ENCODE measurements around the gene SHISA9. TPM values are rescaled to one million over a fixed set of nuclear protein-coding genes. Genes with fewer than 3 reads are reported as not detected.

The SHISA9 gene
- total and polyA plus RNA-seq, 2 of the 4 experiments (the other 2 are of a cell fraction): under 0.01 TPM; not detected in 1

- H3K9me3 ChIP-seq (ENCODE audit: control insufficient read depth, insufficient read depth, low read length): peaks cover 19% of the 10 kb centered on the region
- H3K36me3 ChIP-seq (ENCODE audit: control insufficient read depth, insufficient read depth, low read length): no peaks in the 10 kb centered on the region
- ATAC-seq (ENCODE audit: low read depth) (no peak), DNase-seq (no peak)
- H4K8ac ChIP-seq (ENCODE audit: low read depth in 2 of 2, low read length in 2 of 2): no peak overlapping the region
- no peak overlapping the region for H3K4ac ChIP-seq (ENCODE audit: low read depth, low read length)
- H2BK15ac ChIP-seq (ENCODE audit: low read depth, low read length): no peak overlapping the region
- H2BK120ac ChIP-seq (ENCODE audit: low read depth, low read length): no peak overlapping the region
- intact Hi-C loops (cut with micrococcal nuclease): no loop called here
- no peaks in the 10 kb centered on the region for H3K79me1 ChIP-seq (ENCODE audit: low read depth in 1 of 2, low read length in 2 of 2)
- no peak overlapping the region for H2AK9ac ChIP-seq (replicated peaks; ENCODE audit: low read depth, low read length, poor library complexity)
- no peak for TF ChIP-seq MAZ (IDR thresholded peaks at IDR 0.05; ENCODE audit: borderline replicate concordance, low read depth, low read length)
- no peak for TF ChIP-seq MXI1 (IDR thresholded peaks at IDR 0.05; ENCODE audit: borderline replicate concordance, low read depth, low read length)
- TF ChIP-seq CHD1 (IDR thresholded peaks at IDR 0.05; ENCODE audit: low read depth, low read length): no peak
- TF ChIP-seq SMC3 (IDR thresholded peaks at IDR 0.05; ENCODE audit: low read depth, low read length): no peak
- no peak for TF ChIP-seq RAD21 (IDR thresholded peaks at IDR 0.05; ENCODE audit: low read length)
- no peak for TF ChIP-seq RFX5 (IDR thresholded peaks at IDR 0.05; ENCODE audit: low read depth, low read length)
- no peak for TF ChIP-seq POLR2A (IDR thresholded peaks at IDR 0.05; ENCODE audit: low read depth, low read length)
- TF ChIP-seq RCOR1 (IDR thresholded peaks at IDR 0.05; ENCODE audit: insufficient replicate concordance, low read length): no peak
- TF ChIP-seq ELK1 (IDR thresholded peaks at IDR 0.05; ENCODE audit: borderline replicate concordance, low read depth, low read length): no peak
- TF ChIP-seq CTCF (conservative IDR thresholded peaks at IDR 0.05; ENCODE audit: low read depth, low read length): no peak
- TF ChIP-seq BHLHE40 (IDR thresholded peaks at IDR 0.05; ENCODE audit: low read depth, low read length): no peak
- no peak for TF ChIP-seq MAFK (IDR thresholded peaks at IDR 0.05; ENCODE audit: low read depth, low read length)
- TF ChIP-seq NFE2L2 (IDR thresholded peaks at IDR 0.05; ENCODE audit: low read depth, low read length): no peak
- TF ChIP-seq CEBPB (IDR thresholded peaks at IDR 0.05; ENCODE audit: low read depth, low read length): no peak
- TF ChIP-seq FOS (IDR thresholded peaks at IDR 0.05; ENCODE audit: low read depth, low read length): no peak
- no peak for TF ChIP-seq USF2 (IDR thresholded peaks at IDR 0.05; ENCODE audit: low read depth, low read length)
- no peak overlapping the region for H3K18ac ChIP-seq (ENCODE audit: low read depth, low read length)
- H3K4me1 ChIP-seq (ENCODE audit: control insufficient read depth, insufficient read depth, low read length): no peaks in the 10 kb centered on the region
- no peak overlapping the region for H3K27ac ChIP-seq (ENCODE audit: insufficient read depth, low read length)
- H3K27me3 ChIP-seq (ENCODE audit: control insufficient read depth, insufficient read depth, low read length): no peaks in the 10 kb centered on the region
- no peak overlapping the region for H2AK5ac ChIP-seq (ENCODE audit: low read depth, low read length)
- no peak overlapping the region for H2BK20ac ChIP-seq (ENCODE audit: low read depth, low read length)
- H4K91ac ChIP-seq (ENCODE audit: insufficient read depth, low read depth, low read length): no peak overlapping the region
- 14% methylated on average over 3 of the region's 6 CpGs; no CpG with 5 or more reads in 1 of the 2 experiments for WGBS, 2 experiments (ENCODE audit: extremely low coverage in 2 of 2, insufficient read length in 1 of 2)
- in situ Hi-C loops (cut with MboI; ENCODE audit: low sequenced_read_pairs): no loop called here
- no peak overlapping the region for H2AFZ ChIP-seq (replicated peaks; ENCODE audit: low read length, poor library complexity)
- ChIA-PET POLR2A (ENCODE audit: unreplicated experiment) (no interaction called here), CTCF (no interaction called here)
- no peaks in the 10 kb centered on the region for H4K20me1 ChIP-seq (ENCODE audit: insufficient read depth, low read length)
- no peak overlapping the region for H3K4me2 ChIP-seq (ENCODE audit: low read depth, low read length)
- no peak overlapping the region for H4K5ac ChIP-seq (ENCODE audit: low read depth, low read length)
- H3K14ac ChIP-seq (replicated peaks; ENCODE audit: low read depth, low read length): no peak overlapping the region
- dilution Hi-C loops (cut with HindIII; ENCODE audit: low sequenced_read_pairs, unreplicated experiment): no loop called here
- H3K56ac ChIP-seq (ENCODE audit: extremely low read depth, insufficient read depth, low read length): no peak overlapping the region
- H3K4me3 ChIP-seq (ENCODE audit: insufficient read depth, low read depth, low read length): no peak overlapping the region
- H3K23ac ChIP-seq (ENCODE audit: low read depth, low read length): no peak overlapping the region
- H3K9me1 ChIP-seq (ENCODE audit: insufficient read depth, low read length): no peaks in the 10 kb centered on the region
- BruUV-seq (replicated peaks): no TSS peak
- H3K9ac ChIP-seq (ENCODE audit: low read depth, low read length): no peak overlapping the region
- no peak overlapping the region for H2BK5ac ChIP-seq (ENCODE audit: low read depth, low read length, poor library complexity, severe bottlenecking)
Measured at GRCh38 chr16:12961626-12962025, 60.2 kb downstream of the SHISA9 start.
